Head of caudate nucleus (tissue), 42 donors: ENCODE results near the gene TGFBR2.

Experiments used
- DNase-seq, 42 donors: peaks; one replicate each; pipeline versions ENCODE4 v3.0.0 to v3.0.0-alpha.2; 2020 to 2021; ENCODE audit warnings: mixed read lengths in 7 of 42
- intact Hi-C: fragments of 100-400 bp; cut with DNase I; formaldehyde crosslinking; loops from one replicate; pipeline ENCODE4 v1.15.0; 2022

TGFBR2 gene

DNA sequence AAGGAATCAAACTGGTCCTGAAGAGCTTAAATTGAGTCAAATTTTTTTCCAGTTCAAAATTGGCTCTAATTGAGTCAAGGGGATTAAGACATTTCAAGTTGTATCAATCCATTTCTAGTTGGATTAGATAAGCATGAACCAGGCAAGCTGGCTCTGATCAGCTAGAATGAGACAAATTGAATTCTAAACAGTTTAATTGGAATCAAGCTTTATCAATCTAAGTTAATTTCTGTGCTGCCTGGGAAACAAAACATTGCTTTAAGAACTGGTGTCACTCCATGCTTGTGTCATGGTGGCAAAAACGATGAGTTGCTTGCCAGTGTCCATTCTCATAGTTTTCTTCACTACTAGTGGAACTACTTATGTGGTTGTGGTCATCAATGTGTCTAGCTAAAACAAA, 116.8 kb downstream of the TGFBR2 start:
- intact Hi-C loops: no loop called here
- no peak for DNase-seq

DNA sequence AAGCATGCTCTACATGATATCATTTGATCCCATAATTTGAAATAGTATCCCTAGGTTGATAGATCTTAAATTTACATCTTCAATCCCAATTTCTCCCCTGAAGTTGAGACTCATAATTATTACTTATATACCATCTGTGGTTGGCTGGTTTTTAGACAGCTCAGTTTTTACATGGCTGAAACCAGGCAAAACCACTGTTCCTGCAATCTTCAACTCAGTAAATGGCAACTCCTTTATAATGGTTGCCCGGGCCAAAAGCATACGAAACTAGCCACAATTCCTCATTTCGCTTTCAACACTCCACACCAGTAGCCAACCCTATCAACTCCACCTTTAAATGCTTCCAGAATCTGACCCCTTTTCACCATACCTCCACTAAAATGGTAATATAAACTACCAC, 118.5 kb downstream of the TGFBR2 start:
- no peak for DNase-seq
- intact Hi-C loops: no loop called here

DNA sequence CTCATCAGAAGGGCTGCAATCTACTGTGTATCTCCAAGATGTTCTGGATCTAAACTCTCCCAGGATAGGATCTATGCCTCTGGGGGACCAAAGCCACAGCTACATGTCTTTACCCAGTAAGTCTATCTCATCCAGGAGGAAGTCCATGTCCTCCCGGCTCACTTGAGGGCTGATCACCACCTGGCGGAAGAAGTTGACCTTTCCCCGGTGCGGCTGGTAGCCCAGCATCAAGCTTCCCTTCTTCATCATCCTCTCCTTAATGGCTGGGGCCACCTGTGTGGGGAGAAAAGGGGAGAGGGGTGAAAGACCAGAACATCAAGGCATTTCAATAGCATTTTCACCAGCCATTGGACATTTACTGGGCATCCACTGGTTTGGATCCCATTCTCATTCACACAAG, 121.7 kb downstream of the TGFBR2 start:
- intact Hi-C loops: no loop called here
- DNase-seq: no peak

DNA sequence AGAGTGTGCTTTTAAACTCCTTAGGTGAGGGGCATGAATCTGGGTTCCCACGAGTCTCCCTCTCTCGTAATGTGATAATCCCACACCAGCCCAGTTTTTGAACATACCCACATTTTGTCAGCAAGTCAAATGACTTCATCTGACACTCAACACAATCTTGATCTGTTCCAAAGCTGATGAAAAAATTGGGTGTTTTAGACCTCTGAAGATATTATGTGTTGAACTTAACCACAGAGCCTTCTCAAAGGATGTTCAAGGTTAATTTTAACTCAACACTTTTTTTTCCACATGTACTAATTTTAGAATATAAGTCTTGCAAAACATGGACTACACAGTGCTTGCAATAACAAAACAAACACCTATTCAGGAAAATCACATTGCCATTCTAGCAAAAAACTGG, 123.1 kb downstream of the TGFBR2 start:
- intact Hi-C loops: no loop called here
- no peak for DNase-seq

DNA sequence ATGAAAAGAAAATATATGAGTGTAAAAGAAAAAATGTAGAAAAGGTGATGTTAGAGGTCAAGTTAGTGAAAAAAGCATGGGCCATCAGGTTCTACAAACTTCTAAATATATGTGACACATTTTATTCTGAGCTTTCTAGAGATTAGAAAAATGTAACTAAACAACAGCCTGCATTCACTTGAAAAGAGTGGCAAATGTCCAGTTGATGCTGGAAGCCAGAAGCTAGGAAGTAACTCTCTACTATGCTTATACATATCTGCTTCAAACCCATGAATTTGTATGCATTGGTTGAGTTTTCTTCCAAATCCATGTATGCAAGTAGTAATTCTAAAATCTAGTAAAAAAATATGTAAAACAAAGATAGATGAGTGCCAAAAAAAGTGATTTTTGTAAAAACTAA, 123.5 kb downstream of the TGFBR2 start:
- intact Hi-C loops: no loop called here
- no peak for DNase-seq

DNA sequence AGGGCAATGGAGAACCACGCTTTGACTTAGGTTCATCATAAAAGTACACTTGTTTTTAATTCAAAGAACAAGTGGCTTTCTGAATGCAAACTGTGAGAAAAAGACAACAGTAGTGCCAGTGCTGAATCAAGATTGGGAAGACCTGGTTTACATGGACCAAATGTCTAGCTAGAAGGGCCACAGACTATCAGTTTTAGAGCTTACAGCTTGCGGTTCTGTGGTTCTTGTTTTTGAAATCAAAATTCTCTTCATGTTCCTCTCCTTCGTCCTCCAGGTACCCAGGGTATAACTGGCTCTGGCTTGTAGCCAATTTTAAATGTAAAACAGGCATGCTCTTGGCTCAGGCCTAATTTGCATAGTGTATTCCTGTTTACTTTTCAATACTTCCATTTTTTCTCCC, 124.6 kb downstream of the TGFBR2 start:
- intact Hi-C loops: no loop called here

DNA sequence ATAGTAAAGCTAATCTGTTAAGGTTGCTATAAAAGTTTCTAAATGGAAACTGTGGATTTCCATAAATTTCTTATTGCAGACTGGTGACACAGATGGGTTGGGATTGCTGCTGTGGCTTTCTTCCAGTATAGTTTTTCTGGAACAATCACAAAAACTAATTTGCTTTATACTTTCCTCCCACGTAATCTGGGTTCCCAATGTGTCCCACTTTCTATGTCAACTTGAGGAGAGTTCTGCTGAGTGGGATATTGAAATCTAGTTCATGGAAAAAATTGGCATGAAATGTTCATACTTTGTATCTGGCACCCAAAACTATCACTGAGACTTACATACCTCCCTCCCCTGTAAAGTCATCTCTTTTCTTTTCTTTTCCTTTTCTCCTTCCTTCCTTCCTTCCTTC, 126.8 kb downstream of the TGFBR2 start:
- DNase-seq: no peak
- intact Hi-C loops: no loop called here

More for the DNA sequence above, 124.6 kb downstream of the TGFBR2 start:
- DNase-seq: no peak

DNA sequence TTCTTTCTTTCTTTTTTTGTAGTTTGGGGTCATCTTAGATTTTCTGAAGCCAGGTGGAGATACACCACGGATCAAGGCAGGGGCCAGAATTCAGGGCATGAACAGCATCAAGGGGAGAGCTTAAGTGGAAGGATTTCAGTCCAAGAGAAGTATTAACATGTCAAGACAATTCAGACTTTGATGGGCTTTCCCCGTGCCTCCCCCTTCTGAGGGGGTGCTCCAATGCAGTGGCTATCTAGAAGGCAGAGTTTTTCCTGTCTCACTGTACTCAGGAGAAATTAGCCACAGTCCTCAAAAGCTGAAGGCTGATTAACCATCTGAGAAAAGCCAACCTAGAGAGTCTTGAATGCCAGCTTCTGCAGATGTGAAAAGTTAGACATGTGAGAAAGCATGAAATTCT, 127.3 kb downstream of the TGFBR2 start:
- no peak for DNase-seq
- intact Hi-C loops: no loop called here

DNA sequence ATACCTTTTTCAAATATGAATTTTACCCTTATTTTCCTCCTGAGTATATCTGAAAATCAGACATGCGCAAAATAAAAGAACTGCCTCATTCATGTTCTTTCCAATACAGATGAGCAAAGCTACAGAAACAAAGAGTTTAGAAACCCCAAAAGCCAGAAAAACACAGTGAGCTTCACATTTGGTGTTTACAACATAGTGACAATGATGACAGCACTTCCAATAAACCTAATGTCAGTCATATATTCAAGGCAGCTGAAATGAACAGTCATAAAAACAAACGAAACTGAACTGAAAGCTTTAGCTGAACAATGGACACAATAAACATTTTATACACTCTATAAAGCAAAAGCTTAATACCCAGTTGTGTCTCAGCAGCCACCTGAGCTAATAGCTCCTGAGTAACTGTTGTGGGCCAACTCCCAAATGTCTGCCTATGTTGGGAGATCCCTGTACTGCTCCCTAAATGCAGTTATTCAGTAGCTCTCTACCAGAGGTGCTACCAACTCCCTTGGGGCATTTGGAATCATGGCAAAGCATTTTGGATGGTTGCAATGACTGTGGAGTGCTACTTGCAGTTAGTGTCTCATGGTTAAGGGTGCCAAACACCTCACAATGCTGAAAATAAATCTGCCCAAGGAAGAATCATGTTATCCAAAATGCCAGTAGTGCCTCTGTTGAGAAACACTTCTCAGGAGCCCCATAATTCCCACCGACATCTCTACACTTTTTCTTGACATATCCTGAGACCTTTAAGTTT, 131.5 kb downstream of the TGFBR2 start:
- intact Hi-C loops: no loop called here

DNA sequence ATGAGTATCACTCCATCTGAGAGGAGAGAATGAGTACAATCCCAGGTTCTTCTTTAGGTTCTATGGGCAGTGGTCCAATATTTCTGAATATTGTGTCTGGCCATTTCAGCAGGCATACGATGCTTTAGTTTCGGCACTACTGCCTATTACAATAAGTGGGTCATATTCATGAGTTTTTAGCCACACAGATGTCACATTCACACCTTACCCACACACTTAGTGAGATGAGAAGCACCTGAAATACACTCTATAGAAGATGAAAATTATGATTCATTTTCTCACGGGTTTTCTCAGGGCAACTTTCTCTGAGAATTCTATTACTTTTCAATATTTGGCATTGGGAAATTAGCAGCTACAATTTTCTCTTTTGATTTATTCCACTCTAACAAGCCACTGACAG, 132.2 kb downstream of the TGFBR2 start:
- no peak for DNase-seq
- intact Hi-C loops: no loop called here

More for the DNA sequence above, 131.5 kb downstream of the TGFBR2 start:
- DNase-seq: no peak

DNA sequence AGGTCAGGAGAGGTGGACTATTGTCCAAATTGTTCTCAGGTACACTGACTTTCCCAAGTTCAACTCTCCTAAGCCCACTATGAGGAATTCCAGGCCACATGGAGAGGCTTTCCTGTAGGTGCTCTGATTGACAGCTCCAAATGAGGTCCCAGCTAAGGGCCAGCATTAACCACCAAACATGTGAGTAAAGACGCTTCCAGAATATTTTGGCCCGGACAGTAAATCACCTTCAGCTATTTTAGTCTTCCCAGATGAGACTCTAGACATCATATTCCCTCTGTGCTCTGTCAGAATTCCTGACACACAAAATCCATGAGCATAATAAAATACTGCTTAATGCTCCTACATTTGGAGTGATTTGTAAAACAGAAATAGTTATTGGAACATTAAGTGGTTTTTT, 135.5 kb downstream of the TGFBR2 start:
- intact Hi-C loops: no loop called here
- DNase-seq: no peak

DNA sequence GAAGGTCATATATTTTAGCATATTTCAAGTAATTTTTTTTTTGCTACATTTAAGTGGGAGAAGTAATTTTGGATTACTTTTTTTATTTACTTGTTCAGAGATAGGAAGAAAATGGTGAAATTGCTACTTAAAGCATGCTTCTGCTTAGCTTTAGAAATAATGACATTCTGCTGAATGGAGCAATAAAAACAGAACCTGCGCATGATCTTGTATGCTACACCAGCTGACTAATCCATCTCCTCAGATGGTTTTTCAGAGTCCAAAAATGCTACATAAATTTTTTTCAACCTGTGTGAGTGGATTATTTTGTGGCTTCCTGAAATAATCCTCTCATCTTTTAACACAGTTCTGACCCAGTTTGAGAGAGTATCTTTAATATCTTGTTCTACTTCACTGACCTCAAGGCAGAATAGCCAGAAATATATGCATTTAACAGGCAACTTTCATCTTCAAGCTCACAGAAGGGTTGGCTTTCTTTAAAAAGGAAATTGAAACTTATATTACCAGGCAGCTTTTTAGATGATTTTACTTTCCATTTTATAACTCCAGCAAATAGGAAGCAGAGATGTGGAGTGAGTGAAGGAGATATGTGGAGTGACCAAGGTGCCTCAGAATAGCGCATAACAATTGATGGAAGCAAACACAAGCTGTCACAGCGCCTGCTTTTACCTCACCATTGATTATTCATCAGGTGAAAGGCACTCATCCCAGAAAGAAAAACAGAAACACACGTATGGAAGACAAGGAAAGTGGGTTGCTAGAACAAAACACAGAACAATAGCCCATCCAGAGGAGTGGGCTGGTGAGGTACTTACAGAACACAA, 136.6 kb downstream of the TGFBR2 start:
- no peak for DNase-seq
- intact Hi-C loops: no loop called here
